Activated CD4-positive, alpha-beta T cell treated with anti-CD3 and anti-CD28 coated beads, Interleukin-2, amount 50 U/mL, for 16 hours (primary cell): Measurements from ENCODE around the gene FAM221A.
A peak's percentile ranks its signal among the peaks of the same experiment; 100 is the strongest.
"Not testable (repeated sequence)": the region's sequence is repeated elsewhere in the genome, so short reads cannot be mapped to it uniquely, and the experiment has no call there.

Source experiments
- DNase-seq: peaks from one replicate; pipeline ENCODE4 v3.0.0-alpha.2; 2020

FAM221A gene

GRCh38 chr7:23709081-23709750, 29.2 kb downstream of the FAM221A start:
- DNase-seq: no peak

- no peak for DNase-seq
Measured at GRCh38 chr7:23710000-23710399, 30.0 kb downstream of the FAM221A start, which contains the start of gene STK31. STK31 (plus strand) TSS chr7:23710219; CDS start chr7:23710286, 67 bp downstream.

DNA sequence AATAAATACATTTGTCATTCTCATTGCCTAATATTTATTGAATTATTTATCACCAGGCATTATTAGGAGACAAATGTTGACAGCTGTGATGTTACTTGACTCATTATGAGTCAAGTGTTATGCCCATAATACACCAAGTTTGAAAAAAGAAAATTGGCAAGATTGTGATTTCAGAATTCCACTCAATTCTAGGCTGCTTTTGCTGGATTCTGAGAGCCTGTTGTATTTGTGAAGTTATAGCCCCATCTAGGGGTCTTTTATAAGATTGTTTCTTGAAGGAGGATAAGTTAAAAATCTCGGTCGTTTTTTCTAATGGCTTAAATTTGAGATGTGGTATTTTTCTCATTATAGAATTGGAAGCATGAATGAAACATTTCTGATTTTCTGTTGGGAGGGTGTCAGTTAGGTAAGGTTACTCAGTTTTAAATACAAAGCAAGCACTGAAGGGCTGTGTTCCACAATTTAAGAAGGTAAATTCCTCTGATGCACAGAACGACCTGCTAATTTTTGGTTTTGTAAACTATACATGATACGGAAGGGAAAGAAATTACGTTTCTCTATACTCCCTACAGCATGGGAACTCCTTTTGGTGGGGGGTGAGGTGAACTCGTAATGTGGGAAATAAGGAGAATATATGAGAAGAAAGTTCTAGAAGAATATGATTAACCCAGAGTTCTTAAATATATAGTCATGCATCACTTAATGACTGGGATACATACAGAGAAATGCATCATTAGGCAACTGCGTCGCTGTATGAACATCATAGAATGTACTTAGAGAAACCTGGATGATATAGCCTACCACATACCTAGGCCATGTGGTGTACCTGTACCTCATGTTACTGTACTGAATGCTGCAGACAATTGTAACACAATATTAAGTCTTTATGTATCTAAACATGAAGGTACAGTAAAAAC, 32.6 kb downstream of the FAM221A start:
- peak; percentile 39 for DNase-seq

GRCh38 chr7:23713285-23714149, 33.5 kb downstream of the FAM221A start:
- no peak for DNase-seq

GRCh38 chr7:23714150-23714464, 34.1 kb downstream of the FAM221A start:
- DNase-seq: no peak

- no peak for DNase-seq
Measured at GRCh38 chr7:23714579-23714978, 34.6 kb downstream of the FAM221A start.

- DNase-seq: no peak
Measured at GRCh38 chr7:23715099-23715498, 35.1 kb downstream of the FAM221A start.

DNA sequence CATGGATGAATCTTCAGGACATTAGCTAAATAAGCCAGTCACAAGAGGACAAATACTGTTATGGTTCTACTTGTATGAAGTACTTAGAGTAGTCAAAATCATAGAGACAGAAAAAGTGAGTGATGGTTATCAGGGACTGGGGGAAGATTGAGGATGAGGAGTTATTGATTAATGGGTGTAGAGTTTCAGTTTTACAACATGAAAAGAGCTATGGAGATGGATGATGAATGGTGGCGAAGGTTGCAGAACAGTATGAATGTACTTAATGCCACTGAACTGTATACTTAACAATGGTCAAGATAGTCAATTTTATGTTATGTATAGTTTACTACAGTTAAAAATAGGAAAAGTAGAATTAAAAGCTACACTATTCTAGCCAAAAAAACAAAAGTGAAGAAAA, 37.8 kb downstream of the FAM221A start:
- DNase-seq: no peak

- DNase-seq: no peak
Measured at GRCh38 chr7:23721456-23721855, 41.5 kb downstream of the FAM221A start.

DNA sequence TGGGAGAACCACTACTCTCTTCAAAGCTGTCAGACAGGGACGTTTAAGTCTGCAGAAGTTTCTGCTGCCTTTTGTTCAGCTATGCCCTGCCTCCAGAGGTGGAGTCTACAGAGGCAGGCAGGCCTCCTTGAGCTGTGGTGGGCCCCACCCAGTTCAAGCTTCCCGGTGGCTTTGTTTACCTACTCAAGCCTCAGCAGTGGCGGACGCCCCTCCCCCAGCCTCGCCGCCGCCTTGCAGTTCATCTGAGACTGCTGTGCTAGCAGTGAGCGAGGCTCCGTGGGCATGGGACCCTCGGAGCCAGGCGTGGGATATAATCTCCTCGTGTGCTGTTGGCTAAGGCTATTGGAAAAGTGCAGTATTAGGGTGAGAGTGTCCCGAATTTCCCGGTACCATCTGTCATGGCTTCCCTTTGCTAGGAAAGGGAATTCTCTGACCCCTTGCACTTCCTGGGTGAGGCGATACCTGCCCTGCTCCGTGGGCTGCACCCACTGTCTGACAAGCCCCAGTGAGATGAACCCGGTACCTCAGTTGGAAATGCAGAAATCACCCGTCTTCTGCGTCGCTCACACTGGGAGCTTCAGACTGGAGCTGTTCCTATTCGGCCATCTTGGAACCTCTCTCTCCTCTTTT, 42.7 kb downstream of the FAM221A start:
- not testable (repeated sequence) for DNase-seq

DNA sequence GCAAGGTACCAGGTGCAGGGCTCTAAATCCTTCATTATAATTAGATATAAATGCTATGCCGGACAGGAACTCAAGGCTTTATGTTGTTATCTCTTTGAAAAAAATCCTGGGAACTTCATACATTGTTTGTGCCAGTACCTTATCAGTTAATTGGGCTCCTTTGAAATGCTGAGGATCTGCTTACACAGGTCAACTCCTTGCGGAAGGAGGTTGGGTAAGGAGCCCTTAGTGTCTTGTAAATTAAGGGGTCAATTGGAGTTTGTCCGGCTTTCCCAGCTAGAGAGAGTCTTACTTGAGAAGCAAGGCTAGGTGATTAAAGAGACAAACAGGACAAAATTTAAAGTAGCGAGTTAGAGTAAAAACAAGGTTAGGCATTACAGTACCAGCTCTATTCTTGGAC, 44.1 kb downstream of the FAM221A start:
- not testable (repeated sequence) for DNase-seq

GRCh38 chr7:23742051-23742450, 62.1 kb downstream of the FAM221A start:
- no peak for DNase-seq

GRCh38 chr7:23743226-23743625, 63.2 kb downstream of the FAM221A start:
- no peak for DNase-seq

DNA sequence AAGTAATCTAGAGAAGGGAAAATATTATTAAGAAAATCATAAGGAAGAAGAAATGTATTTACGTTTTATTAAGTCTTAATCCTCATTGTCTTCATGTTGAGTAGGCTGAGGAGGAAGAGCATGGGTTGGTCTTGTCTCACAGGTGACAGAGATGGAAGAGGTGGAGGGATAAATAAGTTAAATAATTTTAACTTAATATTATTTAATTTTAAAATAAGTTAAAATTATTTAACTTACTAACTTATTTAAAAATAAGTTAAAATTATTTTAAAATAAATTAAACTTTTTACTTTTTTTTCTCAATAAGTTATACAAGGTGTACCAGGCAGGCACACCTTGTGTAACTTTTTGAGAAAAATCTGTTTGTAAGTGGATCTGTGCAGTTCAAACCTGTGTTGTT, 66.6 kb downstream of the FAM221A start:
- no peak for DNase-seq

DNA sequence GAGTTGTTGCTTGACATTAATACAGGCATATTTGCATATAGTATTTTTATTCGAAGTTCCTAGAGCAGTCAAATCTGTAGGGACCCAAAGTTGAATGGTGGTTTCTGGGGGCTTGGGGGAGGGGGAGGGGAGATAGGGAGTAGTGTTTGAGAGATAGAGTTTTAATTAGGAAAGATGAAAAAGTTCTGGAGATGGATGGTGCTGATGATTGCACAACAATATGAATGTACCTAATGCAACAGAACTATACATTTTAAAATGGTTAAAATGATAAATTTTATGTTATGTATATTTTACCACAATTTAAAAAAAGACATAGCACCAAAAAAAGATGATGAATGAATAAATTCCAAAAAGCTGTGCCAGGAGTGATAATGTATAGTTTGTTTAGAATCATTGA, 71.9 kb downstream of the FAM221A start:
- no peak for DNase-seq
